IPS DF 6.9 (cell line): ENCODE measurements around the gene OR4Q3.
"Not testable (repeated sequence)": the region's sequence is repeated elsewhere in the genome, so short reads cannot be mapped to it uniquely, and the experiment has no call there.

Source experiments
- DNase-seq: peaks from one replicate; pipeline ENCODE4 v3.0.0-alpha.2; 2013; ENCODE audit warnings: low read depth, low spot score
- H3K27ac ChIP-seq: one replicate; pipeline ENCODE4 v1.5.1; 2013; ENCODE audit warnings: low read length, control low read depth
- H3K27me3 ChIP-seq: 2 replicates; pipeline ENCODE4 v1.6.1; 2013; ENCODE audit warnings: mild to moderate bottlenecking, low read length; ENCODE audit not compliant: control insufficient read depth, insufficient read depth
- H3K36me3 ChIP-seq: 2 replicates; pipeline ENCODE4 v1.6.1; 2013; ENCODE audit warnings: low read length; ENCODE audit not compliant: control insufficient read depth, insufficient read depth
- H3K4me1 ChIP-seq: 2 replicates; pipeline ENCODE4 v1.6.1; 2013; ENCODE audit warnings: low read length; ENCODE audit not compliant: control insufficient read depth, insufficient read depth
- H3K4me3 ChIP-seq: 2 replicates; pipeline ENCODE4 v1.5.1; 2013; ENCODE audit warnings: mild to moderate bottlenecking, low read length
- H3K9me3 ChIP-seq: 2 replicates; pipeline ENCODE4 v1.6.1; 2013; ENCODE audit warnings: low read length, inconsistent platforms; ENCODE audit not compliant: control insufficient read depth, insufficient read depth
- WGBS: extraction: QIAGEN DNeasy Blood & Tissue Kit; methylation state at CpG from one replicate; pipeline ENCODE4 v1.1.7; 2013; ENCODE audit warnings: mixed read lengths, missing lambda C conversion rate; ENCODE audit not compliant: insufficient read length, insufficient coverage; 5-methylcytosine and 5-hydroxymethylcytosine counted together

The OR4Q3 gene

DNA sequence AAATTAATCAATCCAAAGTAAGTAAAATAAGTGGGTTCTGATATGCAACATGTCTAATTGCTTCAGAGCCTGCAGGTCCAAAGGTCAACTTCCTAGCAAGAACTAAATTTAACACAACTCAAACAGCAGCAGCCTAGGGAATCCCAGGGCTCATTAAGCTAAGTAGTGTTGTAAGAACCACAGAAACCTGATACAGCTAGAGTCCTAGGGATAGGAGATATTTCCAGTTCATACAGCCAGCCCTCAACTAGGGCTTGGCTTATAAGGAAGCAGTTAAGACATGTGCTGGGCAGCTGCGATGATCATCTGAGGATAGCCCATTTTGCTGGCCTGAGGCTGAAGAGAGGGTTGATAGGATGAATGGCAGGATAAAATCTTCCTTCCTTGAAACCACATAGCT, at the start of gene OR4Q3:
TSS of gene OR4Q3 (plus strand) at position 316 of the 400 bp plus-strand sequence.
- no peaks in the 10 kb centered on the region for H3K27me3 ChIP-seq
- H3K4me3 ChIP-seq: no peak within 1 kb of the TSS
- WGBS: no CpG with 5 or more reads among the region's 1 CpG
- no peaks in the 10 kb centered on the region for H3K36me3 ChIP-seq
- no peak for DNase-seq
- H3K9me3 ChIP-seq: peaks cover 12% of the 10 kb centered on the region
- no peaks in the 10 kb centered on the region for H3K4me1 ChIP-seq
- no peak within 1 kb of the TSS for H3K27ac ChIP-seq

DNA sequence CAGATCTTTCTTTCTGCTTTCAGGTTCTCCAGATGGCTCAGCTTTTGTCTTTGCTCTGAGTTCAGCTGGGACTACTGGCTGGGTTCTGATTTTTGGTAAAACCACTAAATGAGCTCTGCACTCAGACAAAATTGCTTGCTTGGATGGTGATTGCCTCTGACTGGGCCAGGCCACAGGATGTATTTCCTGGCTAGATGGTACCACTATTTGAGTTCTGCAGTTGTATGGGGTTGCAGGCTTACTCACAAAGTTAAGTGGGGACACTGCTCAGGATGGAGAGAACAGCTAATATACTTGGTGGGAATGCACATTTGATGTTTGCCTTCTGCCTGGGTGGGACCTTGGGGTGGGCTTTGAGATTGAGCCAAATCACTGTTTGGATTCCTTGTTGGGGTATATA, 14.0 kb upstream of the OR4Q3 start:
- H3K27ac ChIP-seq: no peak overlapping the region
- DNase-seq: no peak
- no peaks in the 10 kb centered on the region for H3K36me3 ChIP-seq
- H3K27me3 ChIP-seq: no peaks in the 10 kb centered on the region
- H3K4me1 ChIP-seq: no peaks in the 10 kb centered on the region
- H3K4me3 ChIP-seq: no peak overlapping the region
- peaks cover 23% of the 10 kb centered on the region for H3K9me3 ChIP-seq

DNA sequence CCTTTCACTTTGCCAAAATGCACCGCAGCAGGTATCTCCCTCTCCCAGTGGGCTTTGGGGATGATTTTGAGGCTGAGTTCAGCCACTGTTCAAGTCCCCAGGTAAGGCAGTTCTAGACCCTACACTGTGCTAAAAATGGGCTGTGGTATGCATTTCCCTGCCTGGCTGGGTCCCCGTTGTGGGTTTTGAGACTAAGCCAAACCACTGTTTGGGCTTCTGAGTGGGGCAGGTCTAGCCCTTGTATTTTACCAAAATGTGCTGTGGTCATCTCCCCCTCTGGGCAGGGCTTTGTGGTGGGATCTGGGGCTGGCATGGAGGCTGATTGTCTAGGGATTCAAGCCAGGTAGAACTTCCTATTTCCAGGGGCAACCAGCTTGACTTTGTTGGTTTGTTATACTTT, 13.6 kb upstream of the OR4Q3 start:
- Histone ChIP-seq H3K9me3 (peaks cover 23% of the 10 kb centered on the region), H3K27me3 (no peaks in the 10 kb centered on the region), H3K4me3 (no peak overlapping the region), H3K27ac (no peak overlapping the region), H3K36me3 (no peaks in the 10 kb centered on the region), H3K4me1 (no peaks in the 10 kb centered on the region)
- DNase-seq: no peak
- WGBS: no CpG with 5 or more reads among the region's 2 CpGs

DNA sequence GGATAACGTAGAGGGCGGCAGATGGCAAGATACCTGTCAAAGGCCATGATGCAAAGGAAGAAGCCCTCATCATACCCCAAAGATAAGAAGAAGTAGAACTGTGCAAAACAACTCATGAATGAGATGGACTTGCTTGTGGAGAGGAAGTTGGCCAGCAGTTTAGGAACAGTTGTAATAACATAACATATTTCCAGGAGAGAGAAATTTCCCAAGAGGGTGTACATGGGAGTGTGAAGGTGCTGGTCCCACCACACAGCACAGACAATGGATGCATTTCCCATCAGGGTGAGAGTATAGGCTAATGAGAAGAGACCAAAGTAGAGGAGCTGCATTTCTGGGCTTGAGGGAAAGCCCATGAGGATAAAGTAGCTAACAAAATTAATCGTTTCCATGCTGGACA, 9.5 kb upstream of the OR4Q3 start:
- not testable (repeated sequence) for DNase-seq, H3K4me1 ChIP-seq, H3K27me3 ChIP-seq, H3K27ac ChIP-seq, H3K36me3 ChIP-seq, H3K4me3 ChIP-seq
- no CpG with 5 or more reads among the region's 3 CpGs for WGBS
- peaks cover 20% of the 10 kb centered on the region for H3K9me3 ChIP-seq

DNA sequence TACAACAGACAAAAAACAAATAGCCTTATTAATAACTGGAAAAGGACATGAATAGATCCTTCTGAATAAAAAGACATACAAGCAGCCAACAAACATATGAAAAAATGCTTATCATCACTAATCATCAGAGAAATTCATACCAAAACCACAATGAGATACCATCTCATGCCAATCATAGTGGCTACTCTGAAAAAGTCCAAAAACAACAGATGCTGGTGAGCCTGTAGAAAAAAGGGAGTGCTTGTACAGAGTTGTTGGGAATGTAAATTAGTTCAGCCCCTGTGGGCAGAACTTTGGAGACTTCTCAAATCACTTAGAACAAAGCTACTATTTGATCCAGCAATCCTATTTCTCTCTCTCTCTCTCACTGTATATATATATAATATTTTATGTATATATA, 8.9 kb downstream of the OR4Q3 start:
- peaks cover 21% of the 10 kb centered on the region for H3K9me3 ChIP-seq

DNA sequence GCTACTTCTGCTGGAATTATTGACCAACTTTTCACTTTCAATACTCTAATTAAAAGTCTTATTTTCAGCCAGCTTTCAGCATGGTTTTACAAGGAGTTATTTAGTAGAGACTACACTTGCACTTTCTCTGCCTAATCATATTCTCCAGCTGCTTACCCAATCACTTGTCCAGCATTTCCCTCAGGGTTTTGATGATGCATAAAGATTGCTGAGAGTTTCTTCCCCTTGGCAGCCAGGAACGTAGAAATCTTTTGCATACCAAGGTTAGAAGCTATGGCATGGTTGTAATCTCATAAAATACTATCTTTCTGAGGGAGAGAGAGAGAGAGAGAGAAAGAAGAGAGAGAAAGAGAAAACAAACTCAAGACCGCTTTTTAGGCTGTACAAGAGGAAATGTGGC, 10.8 kb downstream of the OR4Q3 start:
- H3K9me3 ChIP-seq: peaks cover 15% of the 10 kb centered on the region
- H3K27ac ChIP-seq: no peak overlapping the region
- no peaks in the 10 kb centered on the region for H3K27me3 ChIP-seq
- WGBS: no CpG with 5 or more reads among the region's 2 CpGs
- no peak for DNase-seq
- H3K36me3 ChIP-seq: no peaks in the 10 kb centered on the region
- no peaks in the 10 kb centered on the region for H3K4me1 ChIP-seq
- H3K4me3 ChIP-seq: no peak overlapping the region

More for the DNA sequence above, 8.9 kb downstream of the OR4Q3 start:
- not testable (repeated sequence) for H3K36me3 ChIP-seq, H3K4me1 ChIP-seq, H3K27ac ChIP-seq, H3K4me3 ChIP-seq, DNase-seq, H3K27me3 ChIP-seq

DNA sequence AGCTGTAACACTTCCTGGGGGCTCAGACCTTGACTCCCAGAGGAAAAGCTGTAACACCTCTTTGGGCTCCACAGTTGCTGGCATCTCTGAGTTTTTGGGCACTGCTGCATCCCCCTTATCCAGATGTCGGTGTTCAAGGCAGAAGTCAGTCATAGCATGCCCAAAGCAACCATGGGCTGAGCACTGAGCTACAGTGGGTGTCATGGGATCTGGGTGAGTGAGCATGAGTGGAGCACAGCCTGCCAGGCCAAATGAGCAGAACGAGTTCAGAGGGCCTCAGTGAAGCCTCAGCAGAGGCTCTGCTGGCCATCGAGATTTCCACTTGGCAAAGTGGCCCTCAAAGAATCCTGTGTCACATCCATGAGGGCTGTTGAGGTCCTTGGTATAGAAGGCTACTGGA, 28.1 kb downstream of the OR4Q3 start:
- H3K4me1 ChIP-seq, H3K27me3 ChIP-seq, H3K36me3 ChIP-seq, DNase-seq, H3K4me3 ChIP-seq, H3K27ac ChIP-seq: not testable (repeated sequence)
- H3K9me3 ChIP-seq: peaks cover 20% of the 10 kb centered on the region
- no CpG with 5 or more reads among the region's 3 CpGs for WGBS

DNA sequence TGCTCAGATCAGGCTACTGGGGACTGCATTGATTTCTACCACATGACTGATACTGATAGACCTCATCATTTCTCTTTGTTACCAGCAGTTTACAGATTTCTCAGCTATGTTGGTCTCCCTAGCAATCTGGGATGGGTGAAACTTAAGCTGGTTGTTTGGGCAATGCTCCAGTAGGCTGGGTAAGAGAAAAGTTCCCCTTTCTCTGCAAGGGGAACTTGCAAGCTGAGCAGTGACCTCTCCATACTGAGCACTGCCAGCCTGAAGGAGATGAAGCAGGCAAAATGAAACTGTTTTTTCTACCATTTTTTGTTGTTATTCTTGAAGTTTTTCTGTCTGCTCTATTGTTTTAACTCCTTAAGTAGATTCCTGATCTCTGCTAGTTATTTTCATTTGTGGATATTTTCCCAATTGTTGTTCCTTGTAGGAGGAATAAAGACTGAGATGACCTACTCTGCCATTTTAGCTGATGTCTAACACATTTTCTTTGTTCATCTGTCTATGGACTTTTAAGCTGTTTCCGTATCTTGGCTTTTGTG, 28.6 kb downstream of the OR4Q3 start:
- H3K9me3 ChIP-seq: peaks cover 20% of the 10 kb centered on the region
- WGBS: no CpG with 5 or more reads among the region's 1 CpG

DNA sequence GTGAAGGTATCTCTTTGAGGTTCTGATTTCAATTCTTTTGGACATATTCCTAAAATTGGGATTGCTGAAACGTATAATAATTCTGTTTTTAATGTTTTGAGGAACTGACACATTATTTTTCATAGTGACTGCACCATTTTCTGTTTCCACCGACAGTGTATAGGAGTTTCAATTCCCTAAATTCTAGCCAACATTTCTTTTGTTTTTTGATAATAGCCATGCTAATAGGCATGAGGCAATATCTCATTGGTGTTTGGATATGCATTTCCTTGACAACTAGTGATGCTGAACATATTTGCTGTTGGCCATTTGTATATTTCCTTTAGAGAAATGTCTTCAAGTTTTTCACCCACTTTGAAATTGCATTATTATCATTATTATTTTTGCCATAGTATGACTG, 29.1 kb downstream of the OR4Q3 start:
- no CpG with 5 or more reads among the region's 2 CpGs for WGBS
- peaks cover 20% of the 10 kb centered on the region for H3K9me3 ChIP-seq
- not testable (repeated sequence) for H3K36me3 ChIP-seq, H3K4me1 ChIP-seq, H3K4me3 ChIP-seq, DNase-seq, H3K27me3 ChIP-seq, H3K27ac ChIP-seq

More for the DNA sequence above, 28.6 kb downstream of the OR4Q3 start:
- Histone ChIP-seq H3K27ac (no peak overlapping the region), H3K4me1 (no peaks in the 10 kb centered on the region), H3K4me3 (no peak overlapping the region), H3K36me3 (no peaks in the 10 kb centered on the region), H3K27me3 (no peaks in the 10 kb centered on the region)
- no peak for DNase-seq

DNA sequence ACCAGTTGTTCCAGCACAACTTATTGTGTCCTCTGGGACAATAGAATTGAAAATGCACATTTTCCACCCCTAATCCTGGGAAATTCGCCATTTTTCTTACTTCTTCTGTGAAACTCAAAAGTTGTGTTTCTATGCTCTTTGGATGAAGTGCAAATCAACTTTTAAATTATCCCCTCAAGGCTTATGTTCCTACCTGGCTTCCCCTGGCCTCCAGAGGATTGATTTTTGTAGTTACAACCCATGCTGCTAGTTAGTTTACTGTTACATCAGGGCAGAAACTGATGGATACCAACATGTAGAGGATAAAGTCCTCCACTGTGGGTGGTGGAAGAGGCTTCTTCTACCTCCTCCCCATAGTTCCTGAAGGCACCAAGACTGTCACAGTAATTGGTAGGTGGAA, 29.8 kb downstream of the OR4Q3 start, which contains the start of gene OR4M1:
TSS of gene OR4M1 (plus strand) at position 301 of the 400 bp plus-strand sequence. CDS start 6,819 bp downstream, outside the sequence.
- no CpG with 5 or more reads among the region's 1 CpG for WGBS
- H3K4me3 ChIP-seq, DNase-seq, H3K36me3 ChIP-seq, H3K27me3 ChIP-seq, H3K4me1 ChIP-seq, H3K27ac ChIP-seq: not testable (repeated sequence)
- H3K9me3 ChIP-seq: peaks cover 22% of the 10 kb centered on the region

DNA sequence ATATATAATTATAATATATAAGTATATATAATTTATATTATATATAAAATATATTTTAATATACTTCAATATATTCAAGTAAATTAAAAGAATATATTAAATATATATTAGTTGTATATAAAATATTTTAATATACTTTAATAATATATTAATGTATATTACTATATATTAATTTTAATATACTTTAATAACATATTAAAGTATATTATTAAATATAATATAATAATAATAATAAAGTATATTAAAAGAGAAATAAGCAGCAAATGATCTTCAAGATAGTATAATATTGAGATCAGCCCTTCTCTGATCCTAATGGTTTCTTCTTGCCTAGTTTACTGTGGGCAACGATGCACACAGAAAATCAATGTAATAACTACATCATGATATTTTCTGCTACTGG, 32.2 kb downstream of the OR4Q3 start:
- no peaks in the 10 kb centered on the region for H3K4me1 ChIP-seq
- H3K27ac ChIP-seq: no peak overlapping the region
- H3K9me3 ChIP-seq: peaks cover 24% of the 10 kb centered on the region
- no peak overlapping the region for H3K4me3 ChIP-seq
- whole genome bisulfite sequencing: no CpG with 5 or more reads among the region's 1 CpG
- H3K27me3 ChIP-seq: no peaks in the 10 kb centered on the region
- H3K36me3 ChIP-seq: no peaks in the 10 kb centered on the region
- DNase-seq: no peak
